Muscle layer of colon (tissue), 2 donors: ENCODE data around the gene NAT8.
"Not testable (repeated sequence)": the region's sequence is repeated elsewhere in the genome, so short reads cannot be mapped to it uniquely, and the experiment has no call there.

Experiments
- H3K27ac ChIP-seq: one replicate; pipeline ENCODE4 v1.7.0; 2013; ENCODE audit warnings: low read depth, mild to moderate bottlenecking, low read length, moderate library complexity
- H3K27me3 ChIP-seq, 2 donors: one replicate each; pipeline ENCODE4 v1.7.0; 2013; ENCODE audit warnings: low read length in 2 of 2, mild to moderate bottlenecking in 2 of 2; ENCODE audit not compliant: insufficient read depth in 2 of 2, control insufficient read depth in 1 of 2
- H3K36me3 ChIP-seq: one replicate; pipeline ENCODE4 v1.7.0; 2013; ENCODE audit warnings: mild to moderate bottlenecking, low read length; ENCODE audit not compliant: insufficient read depth
- H3K4me1 ChIP-seq: one replicate; pipeline ENCODE4 v1.7.0; 2013; ENCODE audit warnings: mild to moderate bottlenecking, low read length; ENCODE audit not compliant: insufficient read depth
- H3K4me3 ChIP-seq, 2 donors: one replicate each; pipeline ENCODE4 v1.7.0; 2013; ENCODE audit warnings: low read length in 2 of 2, low read depth in 1 of 2, mild to moderate bottlenecking in 1 of 2, moderate library complexity in 1 of 2
- H3K9ac ChIP-seq: one replicate; pipeline ENCODE4 v1.7.0; 2013; ENCODE audit warnings: low read length
- H3K9me3 ChIP-seq: one replicate; pipeline ENCODE4 v1.7.0; 2013; ENCODE audit warnings: mild to moderate bottlenecking, low read length
- donor health status: abdominal sarcoma.
- donor health status: Adenocarcinoma of cecum.

The NAT8 gene, protein sequence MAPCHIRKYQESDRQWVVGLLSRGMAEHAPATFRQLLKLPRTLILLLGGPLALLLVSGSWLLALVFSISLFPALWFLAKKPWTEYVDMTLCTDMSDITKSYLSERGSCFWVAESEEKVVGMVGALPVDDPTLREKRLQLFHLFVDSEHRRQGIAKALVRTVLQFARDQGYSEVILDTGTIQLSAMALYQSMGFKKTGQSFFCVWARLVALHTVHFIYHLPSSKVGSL

DNA sequence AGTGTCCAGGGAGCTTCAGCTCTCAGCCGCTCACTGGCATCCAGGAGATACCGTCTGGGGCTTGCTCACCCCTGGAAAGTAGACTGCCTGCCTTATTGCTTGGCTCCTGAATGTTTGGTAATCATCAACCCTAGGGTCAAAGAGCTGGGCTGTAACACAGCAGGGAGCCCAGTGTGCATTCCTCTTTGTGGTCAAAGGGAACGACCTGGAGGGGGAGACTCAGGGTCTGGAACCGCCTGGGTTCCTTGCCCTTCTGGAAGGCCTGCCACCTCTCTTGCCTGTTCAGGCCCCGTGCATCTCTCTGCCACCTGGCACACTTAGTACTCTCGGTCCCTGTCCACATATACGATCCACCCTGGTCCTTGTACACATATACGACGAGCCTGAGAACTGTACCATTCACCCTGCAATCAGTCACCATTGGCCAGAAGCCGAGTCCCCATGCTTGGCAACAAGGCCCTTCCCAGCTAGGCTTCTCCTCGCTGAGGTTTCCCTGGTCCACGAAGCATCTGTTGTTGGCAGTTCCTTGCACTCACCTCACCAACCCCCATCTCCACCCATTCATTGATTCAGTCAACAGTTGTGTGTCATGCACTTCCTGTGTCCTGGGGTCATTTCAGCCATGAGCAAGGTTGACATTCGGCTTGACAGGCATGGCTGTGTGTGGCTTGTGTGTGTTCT is at the start of gene NAT8:
Gene NAT8 (minus strand): TSS at position 85 of the 681 bp plus-strand sequence. CDS start 794 bp downstream, outside the sequence.
- Histone ChIP-seq H3K9ac (no peak within 1 kb of the TSS), H3K27me3 (no peaks in the 10 kb centered on the region), H3K36me3 (no peaks in the 10 kb centered on the region), H3K9me3 (no peaks in the 10 kb centered on the region), H3K27ac (no peak within 1 kb of the TSS), H3K4me1 (no peaks in the 10 kb centered on the region), H3K4me3 (no peak within 1 kb of the TSS)

DNA sequence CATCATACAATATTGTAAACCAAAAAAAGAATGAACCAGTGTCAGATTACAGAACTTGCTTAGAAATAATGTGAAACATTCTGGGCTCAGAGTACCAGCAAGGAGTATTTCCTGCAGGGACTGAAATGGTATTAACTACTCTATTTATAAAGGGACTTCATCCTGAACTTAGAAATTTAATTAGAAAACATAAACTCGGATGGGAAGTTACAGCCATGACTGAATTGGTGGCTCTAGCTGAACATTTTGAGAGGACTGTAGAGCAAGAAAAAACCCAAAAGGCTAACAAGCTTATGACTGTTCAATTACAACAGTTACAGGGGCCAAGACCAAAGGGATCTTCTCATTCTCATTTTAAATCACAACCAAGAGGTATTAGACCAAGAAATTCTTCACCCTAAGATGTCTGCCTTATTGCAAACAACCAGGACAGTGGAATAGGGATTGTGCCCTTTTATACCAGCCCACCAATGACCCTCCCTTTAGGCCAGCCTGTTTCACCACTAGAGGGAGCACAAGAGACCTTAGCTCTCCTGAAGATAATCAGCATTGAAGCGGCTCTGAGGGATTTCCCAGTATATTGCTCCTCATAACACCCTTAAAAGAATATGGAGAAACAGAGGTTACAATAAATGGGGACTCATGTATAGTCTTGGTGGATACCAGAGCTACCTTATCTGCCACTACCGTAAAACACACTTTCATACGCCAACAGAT is 48.3 kb upstream of the NAT8 start:
- not testable (repeated sequence) for H3K27me3 ChIP-seq, H3K36me3 ChIP-seq, H3K9ac ChIP-seq, H3K27ac ChIP-seq, H3K4me3 ChIP-seq, H3K4me1 ChIP-seq, H3K9me3 ChIP-seq

DNA sequence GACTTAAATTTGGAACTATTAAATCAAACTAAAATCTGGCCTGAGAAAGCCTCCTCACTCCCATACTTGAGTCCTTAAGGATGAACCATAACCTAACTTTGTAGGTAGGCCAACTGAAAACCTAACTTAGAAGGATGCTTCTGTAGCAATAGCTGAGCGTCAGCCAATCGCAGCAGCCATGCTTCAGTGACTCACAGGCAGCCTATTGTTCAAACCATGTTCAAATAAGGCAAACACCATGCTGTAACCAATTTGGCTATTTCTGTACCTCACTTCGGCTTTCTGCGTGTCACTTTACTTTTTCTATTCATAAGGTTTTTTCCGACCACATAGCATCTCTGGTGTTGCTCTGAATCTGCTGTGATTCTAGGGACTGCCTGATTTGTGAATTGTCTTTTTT is 46.3 kb upstream of the NAT8 start:
- not testable (repeated sequence) for H3K36me3 ChIP-seq, H3K27me3 ChIP-seq, H3K9ac ChIP-seq, H3K4me1 ChIP-seq, H3K9me3 ChIP-seq, H3K27ac ChIP-seq, H3K4me3 ChIP-seq

DNA sequence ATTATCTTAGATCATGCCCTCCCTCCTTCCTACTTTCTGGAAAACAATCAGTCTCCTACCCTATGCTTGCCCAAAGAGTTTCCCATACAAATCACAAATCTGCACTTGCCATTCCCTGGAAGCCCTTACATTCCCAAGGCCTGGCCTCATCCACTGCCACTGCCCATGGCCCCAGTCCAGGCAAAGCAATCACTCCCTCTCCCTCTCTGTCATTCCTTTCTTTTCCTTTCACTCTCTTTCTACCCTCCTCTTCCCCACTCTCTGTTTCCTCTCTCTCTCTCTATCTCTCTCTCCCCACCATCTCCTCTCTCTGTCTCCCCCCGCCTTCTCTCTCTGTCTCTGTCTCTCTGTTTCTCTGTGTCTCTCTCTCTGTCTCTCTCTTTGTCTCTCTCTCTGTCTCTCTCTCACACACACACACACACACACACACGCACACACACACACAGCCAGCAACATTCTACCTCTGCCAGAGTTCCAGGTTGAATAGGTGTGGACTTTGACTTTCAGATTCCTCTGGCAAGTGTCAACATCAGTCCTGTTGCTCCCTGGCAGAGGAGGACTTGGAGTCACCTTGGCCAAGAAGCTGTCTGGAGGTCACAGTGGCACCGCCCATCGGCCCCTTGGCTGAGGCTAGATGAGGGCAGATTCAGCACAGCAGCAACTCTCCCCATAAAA is 43.7 kb upstream of the NAT8 start:
- H3K4me3 ChIP-seq: no peak overlapping the region
- H3K9ac ChIP-seq: no peak overlapping the region
- H3K4me1 ChIP-seq: no peaks in the 10 kb centered on the region
- H3K27me3 ChIP-seq: no peaks in the 10 kb centered on the region
- H3K36me3 ChIP-seq: no peaks in the 10 kb centered on the region
- no peaks in the 10 kb centered on the region for H3K9me3 ChIP-seq
- H3K27ac ChIP-seq: no peak overlapping the region

DNA sequence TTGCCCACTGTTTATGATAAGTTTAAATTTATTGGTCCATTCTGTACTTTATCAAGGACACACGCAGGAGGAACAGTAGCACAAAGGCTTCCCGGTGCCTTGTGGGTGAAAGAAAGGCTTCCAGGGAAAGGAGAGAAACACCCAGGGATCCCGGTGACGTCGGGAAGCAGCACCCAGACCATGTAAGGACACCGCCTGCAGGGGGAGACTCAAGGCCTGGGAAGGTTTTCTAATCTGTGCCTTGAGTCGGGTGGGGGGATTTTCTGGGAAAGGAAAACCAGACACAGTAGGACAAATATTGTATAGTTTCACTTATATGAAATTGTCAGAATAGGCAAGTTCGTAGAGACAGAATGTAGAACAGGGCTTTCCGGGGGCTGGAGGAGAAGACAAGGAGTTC is 42.7 kb upstream of the NAT8 start:
- H3K4me1 ChIP-seq, H3K27me3 ChIP-seq, H3K4me3 ChIP-seq, H3K36me3 ChIP-seq, H3K9ac ChIP-seq, H3K27ac ChIP-seq, H3K9me3 ChIP-seq: not testable (repeated sequence)

DNA sequence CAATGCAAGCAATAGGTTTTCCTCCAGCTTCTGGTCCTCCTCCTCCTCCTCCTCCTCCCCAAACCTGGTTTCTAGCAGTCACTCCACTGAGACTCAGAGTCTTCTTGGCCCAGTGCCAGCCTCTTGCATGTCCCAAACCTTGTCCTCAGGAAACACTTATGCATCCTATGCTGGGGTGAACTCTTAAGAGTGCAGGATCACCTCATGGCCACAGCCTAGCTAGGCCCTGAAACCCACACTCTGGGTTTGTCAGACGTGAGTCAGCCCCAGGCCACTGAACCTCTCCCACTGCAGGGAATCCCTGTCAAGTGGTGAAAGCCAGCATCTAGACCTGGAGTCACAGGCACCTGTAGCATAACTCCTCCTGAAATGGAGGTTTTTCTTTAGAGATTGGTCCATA is 42.1 kb upstream of the NAT8 start:
- not testable (repeated sequence) for H3K9ac ChIP-seq, H3K4me1 ChIP-seq, H3K27ac ChIP-seq, H3K4me3 ChIP-seq, H3K36me3 ChIP-seq, H3K9me3 ChIP-seq, H3K27me3 ChIP-seq

DNA sequence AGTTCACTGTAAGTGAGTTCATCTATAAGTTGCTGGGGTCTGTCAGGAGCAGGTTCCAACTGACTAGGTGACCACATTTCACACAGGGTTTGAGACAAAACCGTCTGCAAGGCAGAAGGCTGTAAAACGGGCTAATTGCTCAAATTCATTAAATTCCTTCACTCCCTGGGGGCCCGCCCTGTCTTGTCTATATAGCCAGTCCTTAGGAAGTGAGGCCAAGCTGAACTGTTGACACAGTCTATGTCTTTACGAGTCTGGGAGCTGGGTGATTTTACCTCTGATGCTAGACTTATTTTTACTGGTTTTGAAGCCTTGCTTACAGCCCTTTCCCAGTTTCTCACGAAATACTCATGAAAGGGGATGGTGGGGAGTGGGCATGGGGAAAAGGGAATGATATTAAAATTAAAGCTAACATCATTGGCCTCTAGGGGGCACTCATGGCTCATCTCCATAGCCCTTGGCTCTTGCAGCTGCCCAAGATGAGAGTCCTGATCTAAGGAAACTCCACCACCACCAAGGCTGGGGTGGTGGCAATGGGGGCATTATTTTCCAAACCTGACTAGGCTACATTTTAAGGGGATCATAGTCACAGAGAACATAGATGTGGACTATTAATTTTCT is 37.8 kb upstream of the NAT8 start:
- not testable (repeated sequence) for H3K27me3 ChIP-seq, H3K9ac ChIP-seq, H3K4me1 ChIP-seq, H3K9me3 ChIP-seq, H3K4me3 ChIP-seq, H3K36me3 ChIP-seq, H3K27ac ChIP-seq

DNA sequence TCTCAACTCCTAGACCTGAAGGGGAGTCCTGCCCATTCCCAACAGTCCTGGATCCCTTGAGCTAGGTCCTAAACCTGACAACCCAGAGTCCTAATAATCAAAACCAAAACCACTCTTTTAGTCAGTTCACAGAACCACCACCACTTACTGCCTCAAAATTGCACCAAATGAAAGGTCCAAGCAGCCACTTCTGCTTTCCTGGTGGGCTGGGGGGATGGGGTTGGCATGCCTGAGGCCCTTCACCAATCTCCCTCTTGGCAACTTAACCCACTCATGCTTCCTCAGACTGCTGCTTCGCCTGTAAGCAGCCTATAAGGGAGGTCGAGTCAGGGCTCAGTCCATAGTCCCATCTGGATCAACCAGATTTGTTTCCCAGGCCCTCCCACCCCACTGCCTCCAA is 37.0 kb upstream of the NAT8 start:
- not testable (repeated sequence) for H3K27me3 ChIP-seq, H3K4me3 ChIP-seq, H3K4me1 ChIP-seq, H3K9me3 ChIP-seq, H3K27ac ChIP-seq, H3K36me3 ChIP-seq, H3K9ac ChIP-seq

DNA sequence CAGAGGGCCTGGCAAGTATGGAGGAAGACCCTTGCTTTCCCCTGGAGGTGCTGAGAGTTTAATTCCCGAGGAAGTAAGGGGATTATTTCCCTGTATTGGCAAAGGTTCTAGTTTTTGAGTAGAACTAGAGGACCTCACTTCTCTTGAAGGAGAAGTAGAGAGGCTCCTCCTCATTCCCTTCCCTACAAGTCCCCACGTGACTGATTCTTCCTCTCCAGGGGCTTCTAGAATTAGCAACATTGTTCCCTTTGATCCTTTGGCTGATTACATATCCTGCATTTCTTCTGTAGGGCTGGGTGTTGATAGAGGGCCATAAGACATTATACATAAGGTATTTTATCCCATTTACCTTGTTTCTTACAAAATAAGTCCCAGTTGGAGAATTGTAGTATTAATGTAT is 35.8 kb upstream of the NAT8 start:
- not testable (repeated sequence) for H3K4me1 ChIP-seq, H3K9me3 ChIP-seq, H3K27me3 ChIP-seq, H3K9ac ChIP-seq, H3K36me3 ChIP-seq, H3K4me3 ChIP-seq, H3K27ac ChIP-seq

DNA sequence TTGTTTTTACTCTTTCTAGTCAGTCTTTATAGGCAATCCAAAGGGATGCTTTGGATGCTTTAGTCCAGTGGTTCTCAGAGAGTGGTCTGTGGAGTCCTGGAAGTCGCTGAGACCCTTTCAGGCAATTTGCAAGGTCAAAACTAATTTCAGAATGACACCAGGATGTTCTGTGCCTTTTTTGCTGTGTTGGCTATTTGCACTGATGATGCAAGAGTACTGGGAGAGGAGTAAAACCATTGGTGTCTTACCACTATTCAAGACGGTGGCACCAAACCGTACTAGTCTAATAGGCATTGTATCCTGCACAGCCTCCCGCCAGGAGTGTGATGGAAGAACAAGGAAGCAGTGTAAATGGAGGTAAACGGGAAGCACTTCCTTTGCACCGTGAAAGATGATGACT is 34.0 kb upstream of the NAT8 start:
- H3K4me3 ChIP-seq, H3K36me3 ChIP-seq, H3K27ac ChIP-seq, H3K9me3 ChIP-seq, H3K4me1 ChIP-seq, H3K27me3 ChIP-seq, H3K9ac ChIP-seq: not testable (repeated sequence)

DNA sequence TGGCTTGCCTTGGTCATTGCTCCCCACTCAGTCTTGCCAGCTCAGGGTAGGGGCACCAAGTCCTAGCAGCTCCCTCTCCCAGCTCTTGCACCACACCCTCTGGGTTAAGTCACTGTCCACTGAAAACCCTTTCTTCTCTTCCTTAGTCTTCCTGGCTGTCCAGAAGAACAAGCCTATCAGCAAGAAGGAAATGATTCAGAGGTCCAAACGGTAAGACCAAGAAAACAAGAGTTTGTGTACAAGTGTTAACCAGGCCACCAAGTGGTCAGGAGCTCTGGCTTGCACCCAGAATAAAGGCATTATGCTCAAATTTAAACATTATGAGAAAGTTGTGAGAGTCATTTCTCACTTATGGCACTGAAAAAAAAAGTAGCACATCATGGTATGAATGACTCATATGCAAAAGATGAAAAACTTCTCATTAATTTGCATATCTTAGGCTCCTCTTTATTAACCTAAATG is 32.5 kb upstream of the NAT8 start:
- not testable (repeated sequence) for H3K4me3 ChIP-seq, H3K9me3 ChIP-seq, H3K4me1 ChIP-seq

More for the DNA sequence above, 32.5 kb upstream of the NAT8 start:
- H3K9ac ChIP-seq, H3K27me3 ChIP-seq, H3K36me3 ChIP-seq, H3K27ac ChIP-seq: not testable (repeated sequence)
